Activated CD8-positive, alpha-beta memory T cell treated with anti-CD3 and anti-CD28 coated beads for 36 hours (primary cell): ENCODE results near the gene PI16. TPM values are rescaled to one million over a fixed set of nuclear protein-coding genes. Genes with fewer than 3 reads are reported as not detected.

Source experiments
- CTCF ChIA-PET: fragments of 350-600 bp; sonication (Branson Sonifier 250); formaldehyde crosslinking; loops from one replicate; lab custom pipeline; 2021; ENCODE audit warnings: antibody characterized with exemption; lab: Charles Lee
- POLR2A ChIA-PET: fragments of 350-600 bp; sonication (Branson Sonifier 250); formaldehyde crosslinking; loops from one replicate; lab custom pipeline; 2021; ENCODE audit warnings: antibody characterized with exemption; lab: Charles Lee
- total RNA-seq, 2 experiments: library from RNA; stranded (reverse); gene quantifications; one replicate each; pipeline ENCODE4 v1.2.3, GENCODE V29; 2021

PI16 gene
- total RNA-seq, 2 experiments from 2014 or later = 0.23 TPM; not detected in 1

- ChIA-PET POLR2A (interaction anchor here (1.9 kb wide), 1 partner anchor 20 kb away, joined by 5 read pairs; the partner anchor contains the start of gene MTCH1), CTCF (interaction anchor here (0.5 to 3.2 kb wide), 5 partner anchors 13 to 203 kb away, joined by 3 to 27 read pairs (median 4); partner anchors contain the start of gene MTCH1)
These were observed 51.5 kb downstream of the PI16 start for GRCh38 chr6:37005827-37006567.

GRCh38 chr6:37006793-37007339 lies 52.3 kb downstream of the PI16 start:
- ChIA-PET POLR2A (no interaction called here), CTCF (interaction anchor here (0.5 to 3.2 kb wide), 5 partner anchors 12 to 197 kb away, joined by 3 to 27 read pairs (median 4); partner anchors contain the start of gene C6orf89)

GRCh38 chr6:37007340-37008043 lies 53.0 kb downstream of the PI16 start:
- ChIA-PET CTCF (interaction anchor here (0.6 to 3.2 kb wide), 3 partner anchors 11 to 187 kb away, joined by 3 to 27 read pairs (median 4); partner anchors contain the start of gene C6orf89), POLR2A (no interaction called here)

DNA sequence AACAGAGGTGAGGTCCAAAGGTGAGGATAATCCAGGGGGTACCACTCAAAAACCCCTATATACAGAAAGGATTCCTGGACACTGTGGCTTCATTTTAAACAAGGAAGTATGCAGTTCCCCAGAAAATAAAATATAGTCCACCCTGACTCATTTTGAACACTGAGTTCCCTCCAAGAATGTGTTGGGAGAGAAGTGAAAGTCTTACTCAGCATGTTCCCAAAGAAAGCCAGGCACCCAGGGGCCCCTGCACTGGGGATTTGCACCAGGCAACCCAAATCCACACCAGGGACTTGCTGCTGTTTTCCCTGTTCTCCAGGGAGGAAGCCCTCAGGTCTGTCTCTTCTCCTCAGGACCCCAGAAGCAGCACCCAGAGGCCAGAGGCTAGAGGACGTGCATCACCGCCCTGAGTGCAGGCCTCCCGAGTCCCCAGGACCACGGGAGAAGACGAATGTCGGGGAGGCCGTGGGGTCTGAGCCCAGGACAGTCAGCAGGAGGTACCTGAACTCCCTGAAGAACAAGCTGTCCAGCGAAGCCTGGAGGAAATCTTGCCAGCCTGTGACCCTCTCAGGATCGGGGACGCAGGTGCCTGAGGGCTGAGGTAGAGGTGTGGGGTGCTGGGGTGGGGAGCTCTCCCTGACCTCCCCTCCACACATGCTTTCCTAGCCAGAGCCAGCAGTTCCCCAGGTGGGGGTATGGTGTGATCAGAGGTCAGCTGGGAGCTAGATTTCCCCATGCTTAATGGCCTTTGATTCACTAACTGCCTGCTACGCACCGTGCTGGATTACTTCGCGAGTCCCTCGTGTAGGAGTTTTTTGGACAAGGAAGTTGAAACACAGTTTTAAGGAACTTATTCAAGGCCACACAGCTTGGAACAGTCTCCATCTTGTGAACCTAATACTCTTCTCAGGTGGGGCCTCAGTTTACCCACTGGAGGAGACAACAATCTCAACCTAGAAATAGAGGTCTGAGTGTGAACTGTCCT lies 54.2 kb downstream of the PI16 start:
- ChIA-PET CTCF (interaction anchor here (0.6 to 0.7 kb wide), 2 partner anchors 9 to 116 kb away, joined by 4 to 5 read pairs; no protein-coding TSS in a partner anchor), POLR2A (no interaction called here)

DNA sequence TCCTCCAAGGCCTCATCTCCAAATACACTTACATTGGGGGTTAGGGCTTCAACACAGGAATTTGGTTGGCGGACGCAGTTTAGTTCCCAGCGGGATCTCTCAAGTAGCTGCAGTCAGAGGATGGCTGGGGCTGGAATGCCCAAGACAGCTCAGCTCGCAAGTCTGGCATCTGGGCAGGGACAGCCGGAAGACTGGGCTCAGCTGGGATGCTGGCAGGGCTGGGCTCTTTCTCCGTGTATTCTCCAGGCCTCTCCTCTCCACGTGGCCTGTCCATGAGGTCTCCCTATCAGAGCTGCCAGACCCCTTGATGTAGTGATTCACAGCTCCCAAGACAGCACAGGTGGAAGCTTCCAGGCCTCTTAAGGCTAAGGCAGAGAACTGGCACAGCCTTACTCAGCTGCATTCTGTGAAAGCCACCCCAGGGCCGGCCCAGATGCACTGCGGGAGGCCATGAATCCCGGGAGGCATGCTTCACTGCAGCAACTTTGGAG lies 55.9 kb downstream of the PI16 start:
- POLR2A ChIA-PET = no interaction called here
- CTCF ChIA-PET = interaction anchor here (1.1 kb wide), 1 partner anchor 9 kb away, joined by 3 read pairs; no protein-coding TSS in a partner anchor

- POLR2A ChIA-PET = no interaction called here
- CTCF ChIA-PET = interaction anchor here (0.5 to 0.9 kb wide), 2 partner anchors 10 to 186 kb away, joined by 4 read pairs; no protein-coding TSS in a partner anchor
These were observed 57.3 kb downstream of the PI16 start for GRCh38 chr6:37011656-37012378.

GRCh38 chr6:37013516-37014491 lies 59.3 kb downstream of the PI16 start:
- POLR2A ChIA-PET = no interaction called here
- CTCF ChIA-PET = no interaction called here

Other genes with a start within 250 kb of the PI16 start
- gene CPNE5, start 115.3 kb upstream of the PI16 start, total RNA-seq = under 1 TPM; 0.36 to 0.61 TPM
- 10 to 100 TPM; 60.9 to 62.8 TPM for gene PPIL1, start 79.9 kb upstream of the PI16 start, total RNA-seq
- 10 to 100 TPM; 32.7 to 35.9 TPM for gene C6orf89, start 68.8 kb upstream of the PI16 start, total RNA-seq
- 100 to 1,000 TPM; 114 to 117 TPM for gene MTCH1, start 31.5 kb downstream of the PI16 start, total RNA-seq
- gene FGD2, start 50.9 kb downstream of the PI16 start, total RNA-seq = 1 to 10 TPM; 1.2 to 1.3 TPM
- 100 to 1,000 TPM; 135 to 139 TPM for gene PIM1, start 215.4 kb downstream of the PI16 start, total RNA-seq